Adipocyte (in vitro differentiated cells): Measurements from ENCODE around the gene MTM1.

Experiments
- DNase-seq: peaks from one replicate; pipeline ENCODE4 v3.0.0-alpha.2; 2015; ENCODE audit warnings: low read depth
- H3K27me3 ChIP-seq: replicated peaks from 2 replicates; pipeline ENCODE4 v1.7.0; 2013; ENCODE audit warnings: mild to moderate bottlenecking, low read length, moderate library complexity; ENCODE audit not compliant: control insufficient read depth, insufficient read depth
- H3K36me3 ChIP-seq: 2 replicates; pipeline ENCODE4 v1.7.0; 2013; ENCODE audit warnings: low read length, mild to moderate bottlenecking, moderate library complexity; ENCODE audit not compliant: control insufficient read depth, insufficient read depth, severe bottlenecking
- H3K4me1 ChIP-seq: 2 replicates; pipeline ENCODE4 v1.7.0; 2013; ENCODE audit warnings: mild to moderate bottlenecking, low read length, moderate library complexity; ENCODE audit not compliant: control insufficient read depth, insufficient read depth
- H3K4me3 ChIP-seq: 2 replicates; pipeline ENCODE4 v1.7.0; 2013; ENCODE audit warnings: mild to moderate bottlenecking, low read length, moderate library complexity
- H3K9ac ChIP-seq: 2 replicates; pipeline ENCODE4 v1.7.0; 2013; ENCODE audit warnings: mild to moderate bottlenecking, low read length, moderate library complexity
- H3K9me3 ChIP-seq: 2 replicates; pipeline ENCODE4 v1.7.0; 2013; ENCODE audit warnings: mild to moderate bottlenecking, low read length, moderate library complexity; ENCODE audit not compliant: control insufficient read depth

The MTM1 gene

GRCh38 chrX:150568320-150569154 lies at the start of gene MTM1:
TSS of gene MTM1 (plus strand) at chrX:150568621. CDS start at chrX:150592615, 23,994 bp downstream.
- no peaks in the 10 kb centered on the region for H3K36me3 ChIP-seq
- H3K4me1 ChIP-seq = peaks cover 6% of the 10 kb centered on the region
- peak within 1 kb of the TSS; percentile 87 for H3K9ac ChIP-seq
- H3K9me3 ChIP-seq = no peaks in the 10 kb centered on the region
- DNase-seq = peak; percentile 93
- no peaks in the 10 kb centered on the region for H3K27me3 ChIP-seq
- peak within 1 kb of the TSS; percentile 85 for H3K4me3 ChIP-seq

- Histone ChIP-seq H3K27me3 (peaks cover 12% of the 10 kb centered on the region), H3K9ac (no peak overlapping the region), H3K4me3 (no peak overlapping the region), H3K36me3 (no peaks in the 10 kb centered on the region), H3K4me1 (no peaks in the 10 kb centered on the region), H3K9me3 (no peaks in the 10 kb centered on the region)
- DNase-seq = no peak
These were observed 45.9 kb upstream of the MTM1 start for GRCh38 chrX:150522494-150522893.

- DNase-seq = no peak
These were observed 43.1 kb upstream of the MTM1 start for GRCh38 chrX:150525061-150525919.

GRCh38 chrX:150526692-150527091 lies 41.7 kb upstream of the MTM1 start:
- H3K4me1 ChIP-seq = no peaks in the 10 kb centered on the region
- H3K9ac ChIP-seq = no peak overlapping the region
- H3K9me3 ChIP-seq = peaks cover 3% of the 10 kb centered on the region
- DNase-seq = no peak
- no peaks in the 10 kb centered on the region for H3K36me3 ChIP-seq
- peaks cover 12% of the 10 kb centered on the region for H3K27me3 ChIP-seq
- no peak overlapping the region for H3K4me3 ChIP-seq

More at GRCh38 chrX:150525061-150525919, 43.1 kb upstream of the MTM1 start:
- Histone ChIP-seq H3K9ac (no peak overlapping the region), H3K27me3 (peaks cover 12% of the 10 kb centered on the region), H3K4me3 (no peak overlapping the region), H3K9me3 (no peaks in the 10 kb centered on the region), H3K36me3 (no peaks in the 10 kb centered on the region), H3K4me1 (no peaks in the 10 kb centered on the region)

- Histone ChIP-seq H3K27me3 (peaks cover 9% of the 10 kb centered on the region), H3K9ac (no peak overlapping the region), H3K4me1 (no peaks in the 10 kb centered on the region), H3K9me3 (peaks cover 7% of the 10 kb centered on the region), H3K36me3 (no peaks in the 10 kb centered on the region), H3K4me3 (no peak overlapping the region)
- DNase-seq = no peak
These were observed 41.3 kb upstream of the MTM1 start for GRCh38 chrX:150527108-150527507.

GRCh38 chrX:150529587-150529986 lies 38.8 kb upstream of the MTM1 start:
- Histone ChIP-seq H3K4me1 (no peaks in the 10 kb centered on the region), H3K9ac (no peak overlapping the region), H3K4me3 (no peak overlapping the region), H3K36me3 (no peaks in the 10 kb centered on the region), H3K9me3 (peaks cover 21% of the 10 kb centered on the region), H3K27me3 (peaks cover 9% of the 10 kb centered on the region)
- DNase-seq = no peak

- H3K4me3 ChIP-seq = no peak overlapping the region
- H3K9ac ChIP-seq = no peak overlapping the region
- no peak for DNase-seq
- no peaks in the 10 kb centered on the region for H3K36me3 ChIP-seq
- H3K9me3 ChIP-seq = peaks cover 33% of the 10 kb centered on the region
- H3K4me1 ChIP-seq = no peaks in the 10 kb centered on the region
- peaks cover 9% of the 10 kb centered on the region for H3K27me3 ChIP-seq
These were observed 37.6 kb upstream of the MTM1 start for GRCh38 chrX:150530821-150531220.

GRCh38 chrX:150531467-150531866 lies 37.0 kb upstream of the MTM1 start:
- Histone ChIP-seq H3K9me3 (peaks cover 39% of the 10 kb centered on the region), H3K9ac (no peak overlapping the region), H3K4me3 (no peak overlapping the region), H3K4me1 (no peaks in the 10 kb centered on the region), H3K36me3 (no peaks in the 10 kb centered on the region), H3K27me3 (peaks cover 5% of the 10 kb centered on the region)
- DNase-seq = no peak

- Histone ChIP-seq H3K9ac (no peak overlapping the region), H3K9me3 (peaks cover 61% of the 10 kb centered on the region), H3K36me3 (no peaks in the 10 kb centered on the region), H3K27me3 (peaks cover 12% of the 10 kb centered on the region), H3K4me3 (no peak overlapping the region), H3K4me1 (no peaks in the 10 kb centered on the region)
- DNase-seq = no peak
These were observed 34.6 kb upstream of the MTM1 start for GRCh38 chrX:150533863-150534262.

- no peak for DNase-seq
- H3K27me3 ChIP-seq = peaks cover 12% of the 10 kb centered on the region
- H3K9me3 ChIP-seq = peaks cover 71% of the 10 kb centered on the region
- H3K36me3 ChIP-seq = no peaks in the 10 kb centered on the region
- H3K4me3 ChIP-seq = no peak overlapping the region
- no peak overlapping the region for H3K9ac ChIP-seq
- no peaks in the 10 kb centered on the region for H3K4me1 ChIP-seq
These were observed 31.8 kb upstream of the MTM1 start for GRCh38 chrX:150536455-150537116.

- H3K27me3 ChIP-seq = peaks cover 12% of the 10 kb centered on the region
- no peak overlapping the region for H3K4me3 ChIP-seq
- DNase-seq = no peak
- H3K9me3 ChIP-seq = peaks cover 64% of the 10 kb centered on the region
- no peaks in the 10 kb centered on the region for H3K4me1 ChIP-seq
- H3K9ac ChIP-seq = no peak overlapping the region
- no peaks in the 10 kb centered on the region for H3K36me3 ChIP-seq
These were observed 30.6 kb upstream of the MTM1 start for GRCh38 chrX:150537851-150538250.
